WTC11 (cell line): Measurements from ENCODE around the gene ING5. TPM values are rescaled to one million over a fixed set of nuclear protein-coding genes. Genes with fewer than 3 reads are reported as not detected.

ENCODE experiments used
- ATAC-seq: fragments of 200-7000 bp; cut with Tn5 transposase; 2 replicates; pipeline ENCODE4 v1.10.0; 2021; ENCODE audit warnings: mild to moderate bottlenecking, moderate library complexity
- CTCF ChIA-PET: fragments of 300-600 bp; sonication (Branson Sonifier 250); formaldehyde crosslinking; loops from one replicate; lab custom pipeline; 2021; ENCODE audit warnings: antibody characterized with exemption; lab: Charles Lee
- POLR2A ChIA-PET: fragments of 350-600 bp; sonication (Branson Sonifier 250); formaldehyde crosslinking; loops from one replicate; lab custom pipeline; 2021; ENCODE audit warnings: antibody characterized with exemption; lab: Charles Lee
- DNase-seq: peaks from one replicate; pipeline ENCODE4 v3.0.0; 2021; ENCODE audit warnings: low spot score
- H3K27ac Mint-ChIP-seq: 2 replicates; pipeline ENCODE4 v1.8.0; 2021; ENCODE audit warnings: mixed read lengths
- H3K27me3 Mint-ChIP-seq: 2 replicates; pipeline ENCODE4 v1.8.0; 2021; ENCODE audit warnings: low read depth, mild to moderate bottlenecking, moderate library complexity, mixed read lengths
- H3K36me3 Mint-ChIP-seq: 2 replicates; pipeline ENCODE4 v1.8.0; 2021; ENCODE audit warnings: mixed read lengths
- H3K4me1 Mint-ChIP-seq: 2 replicates; pipeline ENCODE4 v1.8.0; 2022; ENCODE audit warnings: mixed read lengths
- H3K4me3 Mint-ChIP-seq: 2 replicates; pipeline ENCODE4 v1.8.0; 2021; ENCODE audit warnings: mild to moderate bottlenecking, moderate library complexity, mixed read lengths
- H3K9me3 Mint-ChIP-seq: 2 replicates; pipeline ENCODE4 v1.8.0; 2021; ENCODE audit warnings: mixed read lengths
- ATF6 ChIP-seq: sonication (generic); formaldehyde crosslinking; IDR thresholded peaks from 2 replicates; pipeline ENCODE4 v1.8.1; 2023; ENCODE audit warnings: mild to moderate bottlenecking, missing genetic modification reagents
- CBFB ChIP-seq: sonication (generic); formaldehyde crosslinking; IDR thresholded peaks from 2 replicates; pipeline ENCODE4 v1.8.1; 2022; ENCODE audit warnings: mild to moderate bottlenecking, low read depth, missing genetic modification reagents
- CREM ChIP-seq: sonication (generic); formaldehyde crosslinking; IDR thresholded peaks from 2 replicates; pipeline ENCODE4 v1.8.1; 2022; ENCODE audit warnings: mild to moderate bottlenecking, missing genetic modification reagents, moderate library complexity
- ELF4 ChIP-seq: sonication (generic); formaldehyde crosslinking; IDR thresholded peaks from 2 replicates; pipeline ENCODE4 v1.8.1; 2022; ENCODE audit warnings: low read depth, mild to moderate bottlenecking, moderate library complexity, missing genetic modification reagents
- FOXJ3 ChIP-seq: sonication (generic); formaldehyde crosslinking; IDR thresholded peaks from 2 replicates; pipeline ENCODE4 v1.9.0; 2021; ENCODE audit warnings: missing genetic modification reagents, mild to moderate bottlenecking, borderline replicate concordance
- FOXK1 ChIP-seq: sonication (generic); formaldehyde crosslinking; IDR thresholded peaks from 2 replicates; pipeline ENCODE4 v1.8.0; 2022; ENCODE audit warnings: mild to moderate bottlenecking, moderate library complexity, missing genetic modification reagents
- HMGA2 ChIP-seq: fragments of 250-450 bp; sonication (Bioruptor Pico); IDR thresholded peaks from 2 replicates; pipeline ENCODE4 v1.4.0; 2021; ENCODE audit warnings: mild to moderate bottlenecking, moderate library complexity
- NFATC4 ChIP-seq: fragments of 250-450 bp; sonication (Bioruptor Pico); IDR thresholded peaks from 2 replicates; pipeline ENCODE4 v1.9.0; 2021; ENCODE audit warnings: mild to moderate bottlenecking
- NR3C1 ChIP-seq: sonication (generic); formaldehyde crosslinking; conservative IDR thresholded peaks from 2 replicates; pipeline ENCODE4 v1.8.1; 2023; ENCODE audit warnings: low read depth, mild to moderate bottlenecking, missing genetic modification reagents
- TEAD4 ChIP-seq: sonication (generic); formaldehyde crosslinking; IDR thresholded peaks from 2 replicates; pipeline ENCODE4 v1.8.0; 2022; ENCODE audit warnings: mild to moderate bottlenecking, missing genetic modification reagents
- ZNF263 ChIP-seq: sonication (generic); formaldehyde crosslinking; IDR thresholded peaks from 2 replicates; pipeline ENCODE4 v1.8.1; 2022; ENCODE audit warnings: low read depth, mild to moderate bottlenecking, moderate library complexity, missing genetic modification reagents
- ZNF396 ChIP-seq: fragments of 250-450 bp; sonication (Bioruptor Pico); IDR thresholded peaks from 2 replicates; pipeline ENCODE4 v1.8.0; 2021; ENCODE audit warnings: mild to moderate bottlenecking, moderate library complexity, borderline replicate concordance
- ZNF512 ChIP-seq: sonication (generic); formaldehyde crosslinking; IDR thresholded peaks from 2 replicates; pipeline ENCODE4 v1.8.1; 2022; ENCODE audit warnings: missing genetic modification reagents, borderline replicate concordance
- total RNA-seq: library from RNA; stranded (reverse); gene quantifications from 3 replicates; pipeline ENCODE4 v1.2.3, GENCODE V29; 2021
- TF ChIP-seq, protein P1 (sequence below): fragments of 250-450 bp; sonication (Bioruptor Pico); conservative IDR thresholded peaks from 2 replicates; pipeline ENCODE4 v1.9.0; 2021; ENCODE audit warnings: mild to moderate bottlenecking
- TF ChIP-seq, protein P2 (sequence below): fragments of 250-450 bp; sonication (Bioruptor Pico); IDR thresholded peaks from 2 replicates; pipeline ENCODE4 v1.9.0; 2021; ENCODE audit warnings: mild to moderate bottlenecking
- TF ChIP-seq, protein P3 (sequence below): sonication (generic); formaldehyde crosslinking; IDR thresholded peaks from 2 replicates; pipeline ENCODE4 v1.8.1; 2023; ENCODE audit warnings: mild to moderate bottlenecking, moderate library complexity, missing genetic modification reagents
- TF ChIP-seq, protein P4 (sequence below): sonication (generic); formaldehyde crosslinking; IDR thresholded peaks from 2 replicates; pipeline ENCODE4 v1.8.1; 2023; ENCODE audit warnings: mild to moderate bottlenecking, missing genetic modification reagents
- TF ChIP-seq, protein P5 (sequence below): sonication (generic); formaldehyde crosslinking; IDR thresholded peaks from 2 replicates; pipeline ENCODE4 v1.8.1; 2023; ENCODE audit warnings: mild to moderate bottlenecking, missing genetic modification reagents, moderate library complexity

ING5 gene
- total RNA-seq, 1 experiment from 2014 or later, result 43.1 TPM

DNA sequence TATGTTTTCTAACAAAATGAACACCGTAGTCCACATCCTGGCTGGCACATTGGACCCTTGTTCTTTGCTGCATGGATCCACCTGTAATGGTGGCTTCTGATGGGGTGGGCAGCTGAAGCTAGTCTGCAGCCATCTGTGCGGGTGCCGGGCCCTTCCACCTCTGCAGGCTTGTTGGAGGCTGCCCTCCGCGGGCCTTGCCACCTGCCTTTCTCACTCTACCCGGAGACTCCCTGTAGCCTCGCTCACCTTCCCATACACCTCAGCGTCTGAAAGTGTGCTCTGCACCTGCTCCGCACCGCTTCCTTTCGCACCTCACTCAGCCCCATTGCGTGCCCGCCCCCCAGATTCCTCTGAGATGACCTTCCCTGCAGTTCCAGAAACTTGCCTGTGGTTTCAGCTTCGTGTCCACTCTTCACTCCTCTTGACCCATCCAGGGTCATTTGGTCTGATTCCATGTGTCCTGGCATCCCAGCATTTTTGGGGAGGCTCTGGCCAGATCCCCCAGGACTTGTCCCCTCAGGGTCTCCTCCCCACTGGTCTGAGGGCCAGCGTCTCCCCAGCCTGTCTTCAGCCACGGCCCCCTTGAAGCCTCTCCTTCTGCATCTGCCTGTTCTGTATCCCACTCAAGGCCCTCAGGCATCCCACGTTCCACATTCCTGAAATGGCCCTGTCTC is 46.2 kb upstream of the ING5 start (continued):
- TF ChIP-seq ATF6 (no peak), NR3C1 (CRISPR knock-in tag) (no peak)
- TF ChIP-seq, protein P1, sequence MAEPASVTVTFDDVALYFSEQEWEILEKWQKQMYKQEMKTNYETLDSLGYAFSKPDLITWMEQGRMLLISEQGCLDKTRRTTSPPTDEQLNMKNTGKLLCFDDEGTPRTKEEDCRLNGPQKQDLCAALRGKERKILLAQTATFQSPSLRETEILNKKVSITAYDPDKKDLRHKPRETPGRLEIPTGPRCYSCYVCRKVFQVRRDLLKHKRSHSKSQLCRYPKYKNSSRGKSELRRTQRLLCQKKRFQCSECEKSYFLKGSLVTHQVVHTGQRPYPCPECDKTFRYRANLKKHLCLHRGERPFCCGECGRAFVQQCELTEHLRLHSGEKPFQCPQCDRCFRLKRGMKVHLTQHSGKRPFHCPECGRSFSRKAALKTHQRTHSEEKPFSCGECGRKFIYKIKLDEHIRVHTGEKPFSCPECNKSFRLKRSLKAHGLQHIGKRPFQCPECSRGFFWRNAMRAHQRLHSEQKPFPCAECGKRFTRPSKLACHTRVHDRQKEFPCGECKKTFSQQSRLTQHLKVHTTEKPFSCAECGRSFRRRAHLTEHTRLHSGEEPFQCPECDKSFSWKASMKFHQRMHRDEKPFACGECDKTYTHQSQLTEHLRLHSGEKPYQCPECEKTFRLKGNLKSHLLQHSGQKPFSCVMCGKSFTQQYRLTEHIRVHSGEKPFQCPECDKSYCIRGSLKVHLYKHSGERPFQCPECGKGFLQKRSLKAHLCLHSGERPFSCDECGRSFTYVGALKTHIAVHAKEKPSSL (CRISPR knock-in tag), result no peak

DNA sequence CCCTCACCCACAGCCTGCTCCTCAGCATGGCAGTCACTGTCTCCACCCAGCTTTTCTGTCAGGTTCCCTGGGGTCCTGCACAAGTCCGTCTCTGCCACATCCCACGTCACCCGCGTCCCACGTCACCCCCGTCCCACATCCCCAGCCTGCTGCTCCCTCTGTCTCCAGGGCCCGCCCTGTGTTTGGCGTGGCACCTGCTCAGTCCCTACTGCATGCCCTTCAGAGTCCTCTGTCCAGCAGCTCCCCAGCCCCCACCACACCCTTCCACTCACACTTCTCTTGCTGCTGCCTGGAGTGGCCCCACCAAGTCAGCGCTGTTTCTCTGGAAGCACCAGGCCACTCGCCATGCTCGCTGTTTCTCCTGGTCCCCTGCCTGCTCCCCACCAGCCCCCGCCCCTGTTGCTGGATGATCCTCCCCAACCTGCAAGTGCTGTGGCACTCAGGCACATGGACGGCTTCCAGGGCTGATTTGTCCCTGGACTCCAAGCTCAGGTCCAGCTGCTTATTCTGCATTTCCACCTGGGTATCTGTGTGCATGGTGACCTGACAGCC is 45.6 kb upstream of the ING5 start:
- Mint-ChIP-seq H3K27me3 (no peaks in the 10 kb centered on the region), H3K27ac (no peak overlapping the region), H3K9me3 (no peaks in the 10 kb centered on the region), H3K36me3 (peaks cover 63% of the 10 kb centered on the region)
- ATAC-seq, result no peak
- POLR2A ChIA-PET, result no interaction called here
- TF ChIP-seq HMGA2 (CRISPR knock-in tag), result no peak
- TF ChIP-seq CREM (CRISPR knock-in tag), result no peak
- TF ChIP-seq, protein P2, sequence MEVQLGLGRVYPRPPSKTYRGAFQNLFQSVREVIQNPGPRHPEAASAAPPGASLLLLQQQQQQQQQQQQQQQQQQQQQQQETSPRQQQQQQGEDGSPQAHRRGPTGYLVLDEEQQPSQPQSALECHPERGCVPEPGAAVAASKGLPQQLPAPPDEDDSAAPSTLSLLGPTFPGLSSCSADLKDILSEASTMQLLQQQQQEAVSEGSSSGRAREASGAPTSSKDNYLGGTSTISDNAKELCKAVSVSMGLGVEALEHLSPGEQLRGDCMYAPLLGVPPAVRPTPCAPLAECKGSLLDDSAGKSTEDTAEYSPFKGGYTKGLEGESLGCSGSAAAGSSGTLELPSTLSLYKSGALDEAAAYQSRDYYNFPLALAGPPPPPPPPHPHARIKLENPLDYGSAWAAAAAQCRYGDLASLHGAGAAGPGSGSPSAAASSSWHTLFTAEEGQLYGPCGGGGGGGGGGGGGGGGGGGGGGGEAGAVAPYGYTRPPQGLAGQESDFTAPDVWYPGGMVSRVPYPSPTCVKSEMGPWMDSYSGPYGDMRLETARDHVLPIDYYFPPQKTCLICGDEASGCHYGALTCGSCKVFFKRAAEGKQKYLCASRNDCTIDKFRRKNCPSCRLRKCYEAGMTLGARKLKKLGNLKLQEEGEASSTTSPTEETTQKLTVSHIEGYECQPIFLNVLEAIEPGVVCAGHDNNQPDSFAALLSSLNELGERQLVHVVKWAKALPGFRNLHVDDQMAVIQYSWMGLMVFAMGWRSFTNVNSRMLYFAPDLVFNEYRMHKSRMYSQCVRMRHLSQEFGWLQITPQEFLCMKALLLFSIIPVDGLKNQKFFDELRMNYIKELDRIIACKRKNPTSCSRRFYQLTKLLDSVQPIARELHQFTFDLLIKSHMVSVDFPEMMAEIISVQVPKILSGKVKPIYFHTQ, result no peak
- TF ChIP-seq CBFB, result no peak
- TF ChIP-seq NR3C1 (CRISPR knock-in tag), result no peak
- no peak for TF ChIP-seq FOXJ3
- no peak for TF ChIP-seq ZNF512 (CRISPR knock-in tag)
- no peak for TF ChIP-seq ELF4 (CRISPR knock-in tag)
- no peak for TF ChIP-seq FOXK1 (CRISPR knock-in tag)
- TF ChIP-seq ZNF263 (CRISPR knock-in tag), result no peak
- TF ChIP-seq, all 79 proteins: peak for 0
- Mint-ChIP-seq H3K4me3 (no peak overlapping the region), H3K4me1 (no peaks in the 10 kb centered on the region)
- DNase-seq, result no peak
- CTCF ChIA-PET, result no interaction called here

DNA sequence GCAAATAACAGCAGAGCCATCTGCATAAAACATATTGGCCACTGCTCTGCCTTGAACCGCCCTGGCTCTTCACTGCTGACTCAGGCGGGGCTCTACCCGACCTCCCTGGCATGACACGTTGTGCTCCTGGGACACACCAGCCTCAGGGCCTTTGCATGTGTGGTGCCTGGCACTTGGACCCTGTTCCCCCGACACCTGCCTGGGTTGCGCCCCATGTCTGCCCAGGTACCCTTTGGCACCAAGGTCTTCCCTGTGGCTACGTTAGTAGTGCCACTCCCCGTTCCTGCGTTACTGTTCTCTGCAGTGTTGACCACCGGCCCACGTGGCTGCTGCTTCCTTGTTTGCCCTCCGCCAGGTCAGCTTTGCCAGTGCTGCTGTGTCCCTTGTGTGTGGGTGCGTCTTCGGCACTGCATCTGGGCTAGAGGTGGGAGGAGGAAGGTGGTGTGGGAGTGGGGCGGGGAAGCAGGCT is 44.0 kb upstream of the ING5 start:
- ChIA-PET CTCF (interaction anchor here (1.0 kb wide), 1 partner anchor 9 kb away, joined by 3 read pairs; no protein-coding TSS in a partner anchor), POLR2A (no interaction called here)
- Mint-ChIP-seq H3K27me3 (no peaks in the 10 kb centered on the region), H3K36me3 (peaks cover 57% of the 10 kb centered on the region), H3K27ac (no peak overlapping the region), H3K9me3 (no peaks in the 10 kb centered on the region), H3K4me1 (no peaks in the 10 kb centered on the region), H3K4me3 (no peak overlapping the region)
- TF ChIP-seq, protein P3, sequence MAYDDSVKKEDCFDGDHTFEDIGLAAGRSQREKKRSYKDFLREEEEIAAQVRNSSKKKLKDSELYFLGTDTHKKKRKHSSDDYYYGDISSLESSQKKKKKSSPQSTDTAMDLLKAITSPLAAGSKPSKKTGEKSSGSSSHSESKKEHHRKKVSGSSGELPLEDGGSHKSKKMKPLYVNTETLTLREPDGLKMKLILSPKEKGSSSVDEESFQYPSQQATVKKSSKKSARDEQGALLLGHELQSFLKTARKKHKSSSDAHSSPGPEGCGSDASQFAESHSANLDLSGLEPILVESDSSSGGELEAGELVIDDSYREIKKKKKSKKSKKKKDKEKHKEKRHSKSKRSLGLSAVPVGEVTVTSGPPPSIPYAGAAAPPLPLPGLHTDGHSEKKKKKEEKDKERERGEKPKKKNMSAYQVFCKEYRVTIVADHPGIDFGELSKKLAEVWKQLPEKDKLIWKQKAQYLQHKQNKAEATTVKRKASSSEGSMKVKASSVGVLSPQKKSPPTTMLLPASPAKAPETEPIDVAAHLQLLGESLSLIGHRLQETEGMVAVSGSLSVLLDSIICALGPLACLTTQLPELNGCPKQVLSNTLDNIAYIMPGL, result no peak
- TF ChIP-seq ZNF396 (no peak), NFATC4 (CRISPR knock-in tag) (no peak), HMGA2 (CRISPR knock-in tag) (no peak), TEAD4 (no peak)
- TF ChIP-seq, protein P4, sequence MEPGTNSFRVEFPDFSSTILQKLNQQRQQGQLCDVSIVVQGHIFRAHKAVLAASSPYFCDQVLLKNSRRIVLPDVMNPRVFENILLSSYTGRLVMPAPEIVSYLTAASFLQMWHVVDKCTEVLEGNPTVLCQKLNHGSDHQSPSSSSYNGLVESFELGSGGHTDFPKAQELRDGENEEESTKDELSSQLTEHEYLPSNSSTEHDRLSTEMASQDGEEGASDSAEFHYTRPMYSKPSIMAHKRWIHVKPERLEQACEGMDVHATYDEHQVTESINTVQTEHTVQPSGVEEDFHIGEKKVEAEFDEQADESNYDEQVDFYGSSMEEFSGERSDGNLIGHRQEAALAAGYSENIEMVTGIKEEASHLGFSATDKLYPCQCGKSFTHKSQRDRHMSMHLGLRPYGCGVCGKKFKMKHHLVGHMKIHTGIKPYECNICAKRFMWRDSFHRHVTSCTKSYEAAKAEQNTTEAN (CRISPR knock-in tag), result no peak
- TF ChIP-seq, protein P5, sequence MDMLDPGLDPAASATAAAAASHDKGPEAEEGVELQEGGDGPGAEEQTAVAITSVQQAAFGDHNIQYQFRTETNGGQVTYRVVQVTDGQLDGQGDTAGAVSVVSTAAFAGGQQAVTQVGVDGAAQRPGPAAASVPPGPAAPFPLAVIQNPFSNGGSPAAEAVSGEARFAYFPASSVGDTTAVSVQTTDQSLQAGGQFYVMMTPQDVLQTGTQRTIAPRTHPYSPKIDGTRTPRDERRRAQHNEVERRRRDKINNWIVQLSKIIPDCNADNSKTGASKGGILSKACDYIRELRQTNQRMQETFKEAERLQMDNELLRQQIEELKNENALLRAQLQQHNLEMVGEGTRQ (CRISPR knock-in tag), result no peak
- DNase-seq (no peak), ATAC-seq (no peak)
